ENCODE results near the gene PLEKHG2. TPM values are rescaled to one million over a fixed set of nuclear protein-coding genes. Genes with fewer than 3 reads are reported as not detected.

The PLEKHG2 gene
- total and polyA plus RNA-seq, 9 of the 15 experiments (the other 6 are each of a cell fraction or from before 2014, with no cell fraction given) = 0.98 to 45.7 (median 9.8) TPM

GRCh38 chr19:39409208-39410016, 3.1 kb upstream of the PLEKHG2 start (continued):
- TF ChIP-seq ZBTB43 (CRISPR knock-in tag; IDR thresholded peaks at IDR 0.05) (no peak), KLF1 (tag; IDR thresholded peaks at IDR 0.05) (no peak), CBFA2T2 (conservative IDR thresholded peaks at IDR 0.05) (0 out of 2 replicates have a peak, but pooled peaks have one; percentile 7), CREB1 (IDR thresholded peaks at IDR 0.05) (peak; percentile 63), CREB1 (CRISPR knock-in tag; IDR thresholded peaks at IDR 0.05) (peak; percentile 82; the same call in 1 of the 2 replicates), LCOR (CRISPR knock-in tag; IDR thresholded peaks at IDR 0.05) (peak; percentile 56; the same call in 1 of the 2 replicates), CHD1 (IDR thresholded peaks at IDR 0.05; ENCODE audit: low read length) (peak; percentile 83), POLR2A (conservative IDR thresholded peaks at IDR 0.05) (peak; percentile 62; the same call in 1 of the 2 replicates), RFX5 (IDR thresholded peaks at IDR 0.05; ENCODE audit: low read depth, low read length) (no peak), SMAD3 (CRISPR knock-in tag; conservative IDR thresholded peaks at IDR 0.05) (no peak), ZEB2 (IDR thresholded peaks at IDR 0.05) (peak; percentile 99), ZNF507 (tag; conservative IDR thresholded peaks at IDR 0.05) (no peak), JUND (IDR thresholded peaks at IDR 0.05; ENCODE audit: borderline replicate concordance, low read depth, low read length) (peak; percentile 92), JUND (tag; IDR thresholded peaks at IDR 0.05; ENCODE audit: borderline replicate concordance, low read depth, low read length) (peak; percentile 81; the same call in 2 of the 3 replicates), ZNF77 (CRISPR knock-in tag; IDR thresholded peaks at IDR 0.05) (no peak), ZBTB34 (CRISPR knock-in tag; IDR thresholded peaks at IDR 0.05) (no peak), POLR2H (tag; IDR thresholded peaks at IDR 0.05; ENCODE audit: low read depth) (0 out of 2 replicates have a peak, but pooled peaks have one; percentile 33), CCAR2 (IDR thresholded peaks at IDR 0.05; ENCODE audit: low read depth, low read length) (no peak), TBP (optimal IDR thresholded peaks at IDR 0.05; ENCODE audit: low read depth, low read length) (no peak), ZNF436 (CRISPR knock-in tag; IDR thresholded peaks at IDR 0.05) (no peak)
- TF ChIP-seq, protein P1, sequence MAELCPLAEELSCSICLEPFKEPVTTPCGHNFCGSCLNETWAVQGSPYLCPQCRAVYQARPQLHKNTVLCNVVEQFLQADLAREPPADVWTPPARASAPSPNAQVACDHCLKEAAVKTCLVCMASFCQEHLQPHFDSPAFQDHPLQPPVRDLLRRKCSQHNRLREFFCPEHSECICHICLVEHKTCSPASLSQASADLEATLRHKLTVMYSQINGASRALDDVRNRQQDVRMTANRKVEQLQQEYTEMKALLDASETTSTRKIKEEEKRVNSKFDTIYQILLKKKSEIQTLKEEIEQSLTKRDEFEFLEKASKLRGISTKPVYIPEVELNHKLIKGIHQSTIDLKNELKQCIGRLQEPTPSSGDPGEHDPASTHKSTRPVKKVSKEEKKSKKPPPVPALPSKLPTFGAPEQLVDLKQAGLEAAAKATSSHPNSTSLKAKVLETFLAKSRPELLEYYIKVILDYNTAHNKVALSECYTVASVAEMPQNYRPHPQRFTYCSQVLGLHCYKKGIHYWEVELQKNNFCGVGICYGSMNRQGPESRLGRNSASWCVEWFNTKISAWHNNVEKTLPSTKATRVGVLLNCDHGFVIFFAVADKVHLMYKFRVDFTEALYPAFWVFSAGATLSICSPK (IDR thresholded peaks at IDR 0.05; ENCODE audit: borderline replicate concordance) = no peak
- TF ChIP-seq, protein P2, sequence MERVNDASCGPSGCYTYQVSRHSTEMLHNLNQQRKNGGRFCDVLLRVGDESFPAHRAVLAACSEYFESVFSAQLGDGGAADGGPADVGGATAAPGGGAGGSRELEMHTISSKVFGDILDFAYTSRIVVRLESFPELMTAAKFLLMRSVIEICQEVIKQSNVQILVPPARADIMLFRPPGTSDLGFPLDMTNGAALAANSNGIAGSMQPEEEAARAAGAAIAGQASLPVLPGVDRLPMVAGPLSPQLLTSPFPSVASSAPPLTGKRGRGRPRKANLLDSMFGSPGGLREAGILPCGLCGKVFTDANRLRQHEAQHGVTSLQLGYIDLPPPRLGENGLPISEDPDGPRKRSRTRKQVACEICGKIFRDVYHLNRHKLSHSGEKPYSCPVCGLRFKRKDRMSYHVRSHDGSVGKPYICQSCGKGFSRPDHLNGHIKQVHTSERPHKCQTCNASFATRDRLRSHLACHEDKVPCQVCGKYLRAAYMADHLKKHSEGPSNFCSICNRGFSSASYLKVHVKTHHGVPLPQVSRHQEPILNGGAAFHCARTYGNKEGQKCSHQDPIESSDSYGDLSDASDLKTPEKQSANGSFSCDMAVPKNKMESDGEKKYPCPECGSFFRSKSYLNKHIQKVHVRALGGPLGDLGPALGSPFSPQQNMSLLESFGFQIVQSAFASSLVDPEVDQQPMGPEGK (CRISPR knock-in tag; IDR thresholded peaks at IDR 0.05; ENCODE audit: borderline replicate concordance) = no peak
